T-helper 9 cell (primary cell): ENCODE measurements around the gene TUBAL3.
"Not testable (repeated sequence)": the region's sequence is repeated elsewhere in the genome, so short reads cannot be mapped to it uniquely, and the experiment has no call there.

Experiments used
- DNase-seq: peaks from one replicate; pipeline ENCODE4 v3.0.0-alpha.2; 2020

Gene TUBAL3

GRCh38 chr10:5419466-5420094 lies 15.0 kb upstream of the TUBAL3 start:
- DNase-seq: no peak

DNA sequence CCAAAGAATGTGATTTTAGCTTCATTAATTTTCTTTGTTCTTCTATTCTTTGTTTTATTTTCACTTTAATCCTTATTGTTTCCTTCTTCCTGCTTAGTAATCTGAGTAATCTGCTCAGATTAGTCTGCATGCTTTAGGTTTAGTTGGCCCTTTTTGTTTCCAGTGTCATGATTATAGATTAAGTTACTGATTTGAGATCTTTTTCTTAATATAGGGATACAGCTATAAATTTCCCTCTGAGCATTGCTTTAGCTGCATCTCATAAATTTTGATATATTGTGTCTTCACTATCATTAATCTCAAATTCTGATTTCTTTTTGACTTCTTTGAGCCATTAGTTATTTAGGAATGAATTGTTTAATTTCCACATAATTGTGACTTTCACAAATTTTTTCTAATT lies 14.0 kb upstream of the TUBAL3 start:
- DNase-seq: no peak

DNA sequence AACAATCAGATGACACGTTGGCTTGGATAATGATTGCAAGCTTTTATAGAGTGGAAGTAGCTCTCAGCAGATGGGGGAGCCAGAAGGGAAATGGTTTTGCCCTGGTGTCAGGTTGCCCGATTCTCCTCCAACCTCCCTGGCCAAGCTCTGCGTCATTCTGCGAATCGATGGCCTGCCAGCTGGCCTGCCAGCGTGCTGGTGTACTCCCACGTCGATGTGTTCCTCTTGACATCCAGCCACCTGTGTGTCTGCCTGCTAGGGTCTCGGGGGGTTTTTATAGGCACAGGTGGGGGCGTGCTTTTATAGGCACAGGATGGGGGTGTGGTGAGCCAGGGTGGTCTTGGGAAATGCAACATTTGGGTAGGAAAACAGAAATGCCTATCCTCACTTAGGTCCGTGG lies 12.4 kb upstream of the TUBAL3 start:
- DNase-seq: no peak

GRCh38 chr10:5413012-5413938 lies 8.6 kb upstream of the TUBAL3 start:
- DNase-seq: no peak

GRCh38 chr10:5412277-5412941 lies 7.8 kb upstream of the TUBAL3 start, which contains the start of gene NET1:
TSS of gene NET1 (plus strand) at chr10:5412557. CDS start at chr10:5412693, 136 bp downstream.
- peak; percentile 37 for DNase-seq

DNA sequence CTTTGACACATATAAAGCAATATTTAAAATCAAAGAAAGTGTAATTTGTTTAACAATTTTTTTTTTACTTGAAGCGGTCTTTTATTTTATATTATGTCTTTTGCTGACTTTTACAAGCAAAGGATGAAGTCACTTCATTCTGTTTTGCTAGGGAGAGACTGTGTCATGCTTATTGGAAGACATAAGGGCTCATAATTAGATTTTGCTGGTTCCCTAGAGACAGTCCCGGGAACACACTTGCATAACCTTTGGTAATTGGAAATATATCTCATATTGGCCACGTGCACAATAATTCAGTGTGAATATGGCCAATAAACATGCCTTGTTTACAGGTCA lies 7.3 kb upstream of the TUBAL3 start:
- no peak for DNase-seq

DNA sequence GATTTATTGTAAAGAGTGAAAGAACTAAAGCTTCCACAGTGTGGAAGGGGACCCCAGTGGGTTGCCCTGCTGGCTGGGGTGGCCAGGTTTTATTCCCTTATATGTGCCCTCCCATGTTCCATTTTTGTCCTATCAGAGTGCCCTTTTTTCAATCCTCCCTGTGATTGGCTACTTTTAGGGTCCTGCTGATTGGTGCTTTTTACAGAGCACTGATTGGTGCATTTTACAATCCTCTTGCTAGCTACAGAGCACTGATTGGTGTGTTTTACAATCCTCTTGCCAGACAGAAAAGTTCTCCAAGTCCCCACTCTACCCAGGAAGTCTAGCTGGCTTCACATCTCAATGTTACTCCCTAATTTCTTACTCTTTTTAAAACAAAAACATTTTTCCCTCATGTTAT lies 6.2 kb upstream of the TUBAL3 start:
- DNase-seq: not testable (repeated sequence)

GRCh38 chr10:5406918-5407317 lies 2.3 kb upstream of the TUBAL3 start:
- no peak for DNase-seq

- no peak for DNase-seq
These were observed 1.8 kb downstream of the TUBAL3 start for GRCh38 chr10:5402798-5403197.

DNA sequence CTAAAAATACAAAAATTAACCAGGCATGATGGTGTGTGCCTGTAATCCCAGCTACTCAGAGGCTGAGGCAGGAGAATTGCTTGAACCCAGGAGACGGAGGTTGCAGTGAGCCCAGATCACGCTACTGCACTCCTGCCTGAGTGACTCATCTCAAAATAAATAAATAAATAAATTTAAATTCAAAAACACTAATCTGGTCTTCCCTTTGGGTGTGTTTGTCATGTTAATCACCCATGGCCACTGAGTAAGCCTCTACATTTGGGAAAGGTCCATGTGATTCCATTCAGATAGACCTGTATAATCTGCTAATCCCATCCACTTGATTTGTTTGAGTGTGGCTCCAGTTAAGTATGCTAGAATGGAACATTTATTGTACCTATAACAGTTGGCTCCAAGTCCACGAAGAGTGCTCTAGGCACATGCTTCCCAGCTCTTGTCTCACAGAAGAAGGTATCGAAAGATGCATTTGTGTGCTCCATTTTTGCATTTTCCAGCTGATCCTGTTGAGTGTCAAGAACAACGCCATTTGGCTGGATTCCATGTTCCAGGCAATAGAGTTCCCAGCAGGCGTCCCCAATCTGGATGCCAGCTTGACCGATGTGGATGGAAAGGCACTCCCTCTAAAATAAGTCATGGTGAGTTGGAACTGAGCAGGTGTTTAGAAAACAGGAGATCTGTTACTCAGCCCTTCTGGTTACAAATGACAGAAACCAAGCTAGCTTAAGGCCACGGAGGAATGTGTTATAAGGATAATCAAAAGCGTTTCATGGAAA lies 4.0 kb downstream of the TUBAL3 start:
- DNase-seq: no peak

- no peak for DNase-seq
These were observed 5.3 kb downstream of the TUBAL3 start for GRCh38 chr10:5399332-5399731.

DNA sequence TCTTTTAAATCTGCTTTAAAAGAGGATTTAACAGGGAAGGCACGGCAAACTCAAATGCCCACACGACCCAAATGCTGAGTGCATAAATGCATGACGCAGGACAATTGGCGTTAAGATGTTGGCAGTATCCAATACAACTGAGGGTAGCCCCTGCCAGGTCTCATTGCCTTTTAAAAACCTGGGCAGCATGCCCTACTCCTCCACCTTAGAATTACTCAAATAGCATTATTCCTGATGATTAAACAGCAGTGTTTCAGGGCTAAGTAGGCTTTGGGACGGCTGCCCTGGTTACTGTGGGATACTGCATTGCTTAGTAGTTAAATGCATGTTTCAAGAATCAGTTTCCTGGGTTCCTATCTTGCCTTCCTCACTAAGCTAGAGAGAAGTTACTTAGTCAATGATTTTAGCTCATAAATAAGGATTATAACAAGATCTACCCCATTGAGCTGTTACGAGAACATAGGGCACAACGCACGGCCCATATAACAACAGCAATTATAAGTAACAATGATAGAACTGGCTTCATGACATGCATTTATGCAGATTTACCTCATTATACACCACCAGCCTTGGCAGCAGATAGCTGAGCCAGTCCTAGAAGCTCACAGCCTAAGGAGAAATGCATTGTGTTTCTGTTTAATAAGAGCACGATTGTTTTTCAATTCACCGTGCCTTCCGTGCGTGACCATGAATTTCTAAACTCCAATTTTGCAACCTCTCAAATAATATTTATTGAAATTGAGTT lies 7.9 kb downstream of the TUBAL3 start:
- no peak for DNase-seq

GRCh38 chr10:5395168-5395567 lies 9.5 kb downstream of the TUBAL3 start:
- no peak for DNase-seq

GRCh38 chr10:5393529-5393928 lies 11.1 kb downstream of the TUBAL3 start:
- no peak for DNase-seq

DNA sequence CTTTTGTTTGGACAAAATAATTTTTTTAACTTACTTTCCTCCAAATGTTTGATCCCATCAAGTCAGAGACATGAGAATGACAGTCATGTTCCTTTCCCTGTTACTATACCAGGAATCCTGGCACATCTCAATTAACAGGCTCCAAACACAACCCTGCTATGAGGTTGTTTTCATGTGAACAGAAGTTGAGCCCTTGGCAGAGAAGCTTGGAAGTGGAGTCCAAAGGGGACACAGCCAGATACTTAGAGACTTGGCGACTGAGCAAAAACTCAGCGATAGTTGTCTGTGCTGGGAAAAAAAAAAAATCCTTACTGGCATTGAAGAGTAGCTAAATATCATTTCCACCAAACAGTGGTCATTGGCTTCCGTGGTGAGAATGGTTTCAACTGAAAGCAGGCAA lies 12.8 kb downstream of the TUBAL3 start:
- no peak for DNase-seq

DNA sequence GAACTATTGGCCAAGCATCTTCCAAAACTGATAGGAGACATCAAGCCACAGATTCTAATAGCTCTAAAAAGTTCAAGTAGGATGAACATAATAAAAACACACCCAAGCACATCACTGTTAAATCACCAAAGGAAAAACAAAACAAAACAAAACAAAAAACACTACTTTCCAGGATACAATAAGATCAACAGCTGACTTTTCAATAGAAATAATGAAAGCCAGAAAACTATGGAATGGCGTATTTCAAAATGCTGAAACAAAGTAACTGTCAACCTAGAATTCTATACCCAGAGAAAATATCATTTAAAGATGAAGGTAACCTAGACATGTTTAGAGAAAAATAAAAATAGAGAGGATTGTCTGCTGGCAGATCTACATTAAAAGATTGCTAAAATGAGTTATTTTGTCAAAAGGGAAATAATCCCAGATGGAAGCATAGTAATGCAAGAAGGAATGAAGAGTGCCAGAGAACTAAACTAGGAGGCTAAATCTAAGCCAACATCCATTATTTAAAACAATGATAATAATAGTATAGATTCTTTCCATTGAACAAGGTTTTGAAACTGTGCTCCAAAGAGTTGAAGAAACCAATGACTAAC lies 13.9 kb downstream of the TUBAL3 start:
- DNase-seq: no peak

- DNase-seq: no peak
These were observed 17.5 kb downstream of the TUBAL3 start for GRCh38 chr10:5387169-5387568.

GRCh38 chr10:5385224-5385623 lies 19.4 kb downstream of the TUBAL3 start:
- DNase-seq: no peak

GRCh38 chr10:5381187-5381586 lies 23.4 kb downstream of the TUBAL3 start:
- DNase-seq: no peak

GRCh38 chr10:5380395-5380794 lies 24.2 kb downstream of the TUBAL3 start:
- not testable (repeated sequence) for DNase-seq

DNA sequence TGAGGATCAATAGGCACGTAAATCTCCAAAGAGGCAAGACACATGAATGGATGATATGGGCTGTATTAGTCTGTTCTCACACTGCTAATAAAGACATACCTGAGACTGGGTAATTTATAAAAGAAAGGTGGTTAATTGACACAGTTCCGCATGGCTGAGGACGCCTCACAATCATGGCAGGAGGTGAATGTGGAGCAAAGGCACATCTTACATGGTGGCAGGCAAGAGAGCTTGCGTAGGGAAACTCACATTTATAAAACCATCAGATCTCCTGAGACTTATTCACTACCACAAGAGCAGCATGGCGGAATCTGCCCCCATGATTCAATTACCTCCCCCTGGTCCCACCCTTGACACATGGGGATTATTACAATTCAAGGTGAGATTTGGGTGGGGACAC lies 25.4 kb downstream of the TUBAL3 start:
- DNase-seq: not testable (repeated sequence)

DNA sequence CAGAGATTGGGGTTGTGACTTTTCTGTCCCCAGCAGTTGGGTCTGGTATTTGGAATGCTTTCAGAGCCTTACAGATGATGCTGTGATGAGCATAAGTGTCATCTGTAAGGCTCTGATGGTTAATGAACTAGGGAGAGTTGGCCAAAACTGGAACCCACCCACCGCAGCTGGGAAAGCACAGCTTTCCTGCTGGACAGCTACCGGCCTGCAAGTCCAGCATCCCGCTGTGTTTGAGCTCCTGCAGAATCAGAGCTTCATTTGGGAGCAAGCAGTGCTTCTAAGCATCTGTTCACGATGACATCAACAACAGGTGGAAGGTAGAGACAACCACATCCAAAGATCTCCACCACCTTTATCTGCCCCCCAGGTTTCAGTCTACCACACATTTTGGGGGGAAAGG lies 28.2 kb downstream of the TUBAL3 start:
- DNase-seq: no peak
